GM12878 (cell line): Measurements from ENCODE around the gene INHBA. TPM values are rescaled to one million over a fixed set of nuclear protein-coding genes. Genes with fewer than 3 reads are reported as not detected.
A peak's percentile ranks its signal among the peaks of the same experiment; 100 is the strongest.

Experiments used
- ATAC-seq: fragments of 200-7000 bp; cut with Tn5 transposase; 3 replicates; pipeline ENCODE4 v1.9.1; 2020; ENCODE audit warnings: mild to moderate bottlenecking, moderate library complexity
- BruUV-seq: library from RNA; stranded (reverse); fragments of 400-500 nt; replicated peaks from 2 replicates; lab custom pipeline; 2021; lab: Mats Ljungman, UMichigan
- CTCF ChIA-PET: fragments of 300-600 bp; sonication (Branson Sonifier 250); formaldehyde crosslinking; extraction: SDS; loops from one replicate; lab custom pipeline; 2021; ENCODE audit warnings: inconsistent platforms; lab: Yijun Ruan, JAX
- POLR2A ChIA-PET: fragments of 350-600 bp; formaldehyde crosslinking; extraction: SDS; loops from one replicate; lab custom pipeline; 2021; ENCODE audit warnings: inconsistent platforms; lab: Charles Lee
- RAD21 ChIA-PET: fragments of 300-600 bp; sonication (Branson Sonifier 250); formaldehyde crosslinking; loops from one replicate; lab custom pipeline; 2023; ENCODE audit warnings: antibody characterized with exemption; ENCODE audit not compliant: unreplicated experiment; lab: Charles Lee
- SMC1A ChIA-PET: fragments of 300-600 bp; sonication (Branson Sonifier 250); formaldehyde crosslinking; loops from one replicate; lab custom pipeline; 2023; ENCODE audit not compliant: unreplicated experiment, uncharacterized antibody; lab: Charles Lee
- DNase-seq: peaks from one replicate; pipeline ENCODE4 v3.0.0-alpha.2; 2011; ENCODE audit warnings: low read depth, low spot score
- FAIRE-seq: peaks from 3 replicates; lab custom pipeline; 2011; peaks lifted over from hg19 to GRCh38; lab: Jason Lieb, UNC
- H2AFZ ChIP-seq: 2 replicates; pipeline ENCODE4 v1.6.0; 2011; ENCODE audit warnings: low read depth, low read length, control low read depth; ENCODE audit not compliant: control insufficient read depth
- H3K27ac ChIP-seq: 2 replicates; pipeline ENCODE4 v1.5.1; 2011; ENCODE audit warnings: control low read depth; ENCODE audit not compliant: control insufficient read depth, insufficient read depth
- H3K27me3 ChIP-seq, 2 experiments: replicated peaks in 1 of 2; 2 replicates each; pipeline versions ENCODE4 v1.6.0 to v1.6.1; 2011; ENCODE audit warnings: low read length in 1 of 2; ENCODE audit not compliant: control insufficient read depth in 2 of 2, insufficient read depth in 2 of 2
- H3K36me3 ChIP-seq, 2 experiments: 2 replicates each; pipeline ENCODE4 v1.5.1; 2011; ENCODE audit warnings: low read length in 1 of 2; ENCODE audit not compliant: control insufficient read depth in 2 of 2, insufficient read depth in 2 of 2
- H3K4me1 ChIP-seq: 2 replicates; pipeline ENCODE4 v1.6.1; 2011; ENCODE audit warnings: mild to moderate bottlenecking, low read length, moderate library complexity, mixed read lengths; ENCODE audit not compliant: control insufficient read depth, insufficient read depth
- H3K4me2 ChIP-seq: 2 replicates; pipeline ENCODE4 v1.6.0; 2011; ENCODE audit warnings: control low read depth; ENCODE audit not compliant: control insufficient read depth, insufficient read depth
- H3K4me3 ChIP-seq: fragments of 200-600 bp; sonication (generic); 2 replicates; pipeline ENCODE4 v1.5.1; 2016
- H3K79me2 ChIP-seq: 2 replicates; pipeline ENCODE4 v1.6.0; 2011; ENCODE audit warnings: low read length; ENCODE audit not compliant: control insufficient read depth, insufficient read depth
- H3K9ac ChIP-seq: 2 replicates; pipeline ENCODE4 v1.8.0; 2011; ENCODE audit warnings: low read length, control low read depth, mixed read lengths; ENCODE audit not compliant: control insufficient read depth, insufficient read depth
- H3K9me3 ChIP-seq: replicated peaks from 3 replicates; pipeline ENCODE4 v1.5.1; 2011; ENCODE audit warnings: mild to moderate bottlenecking, low read length; ENCODE audit not compliant: control insufficient read depth, insufficient read depth
- H4K20me1 ChIP-seq: 2 replicates; pipeline ENCODE4 v1.6.0; 2011; ENCODE audit not compliant: control insufficient read depth, insufficient read depth
- CBX3 ChIP-seq: fragments of 200-600 bp; sonication (generic); IDR thresholded peaks from 2 replicates; pipeline ENCODE4 v1.6.1; 2016; ENCODE audit warnings: low read depth, borderline replicate concordance
- CHD1 ChIP-seq: IDR thresholded peaks from 2 replicates; pipeline ENCODE4 v1.6.1; 2012; ENCODE audit warnings: low read depth, low read length, improper control_type of control experiment
- CHD2 ChIP-seq: IDR thresholded peaks from 2 replicates; pipeline ENCODE4 v1.6.1; 2011; ENCODE audit warnings: low read depth, low read length, improper control_type of control experiment, borderline replicate concordance
- IKZF2 ChIP-seq, 2 experiments: fragments of 450-650 bp; IDR thresholded peaks; 2 replicates each; pipeline ENCODE4 v1.6.1; 2017; ENCODE audit warnings: mild to moderate bottlenecking in 2 of 2, moderate library complexity in 2 of 2
- MEF2A ChIP-seq: IDR thresholded peaks from 2 replicates; pipeline ENCODE4 v1.6.1; 2011; ENCODE audit warnings: low read depth, mild to moderate bottlenecking, low read length, moderate library complexity; ENCODE audit not compliant: insufficient read depth
- MYC ChIP-seq: IDR thresholded peaks from 2 replicates; pipeline ENCODE4 v1.6.1; 2011; ENCODE audit warnings: mild to moderate bottlenecking, low read length, moderate library complexity, inconsistent platforms; ENCODE audit not compliant: insufficient read depth, insufficient replicate concordance, insufficient read length, severe bottlenecking
- NBN ChIP-seq: fragments of 450-650 bp; IDR thresholded peaks from 2 replicates; pipeline ENCODE4 v1.6.1; 2016
- SMAD5 ChIP-seq: IDR thresholded peaks from 2 replicates; pipeline ENCODE4 v1.6.1; 2016; ENCODE audit warnings: antibody characterized with exemption, low read depth
- SMARCA5 ChIP-seq: fragments of 450-650 bp; IDR thresholded peaks from 2 replicates; pipeline ENCODE4 v1.6.1; 2017; ENCODE audit warnings: mild to moderate bottlenecking
- SMC3 ChIP-seq: IDR thresholded peaks from 2 replicates; pipeline ENCODE4 v1.6.1; 2011; ENCODE audit warnings: low read length, improper control_type of control experiment, borderline replicate concordance
- SREBF2 ChIP-seq: IDR thresholded peaks from 2 replicates; pipeline ENCODE4 v1.6.1; 2012; ENCODE audit warnings: mild to moderate bottlenecking, low read length
- TCF12 ChIP-seq: IDR thresholded peaks from 2 replicates; pipeline ENCODE4 v1.6.1; 2011; ENCODE audit warnings: low read depth, mild to moderate bottlenecking, low read length
- ZNF24 ChIP-seq: fragments of 450-650 bp; IDR thresholded peaks from 2 replicates; pipeline ENCODE4 v1.6.1; 2017; ENCODE audit warnings: antibody characterized with exemption, mild to moderate bottlenecking
- ZNF384 ChIP-seq: IDR thresholded peaks from 2 replicates; pipeline ENCODE4 v1.6.1; 2012; ENCODE audit warnings: low read depth, mild to moderate bottlenecking, low read length, improper control_type of control experiment, borderline replicate concordance
- WGBS: methylation state at CpG from one replicate; pipeline ENCODE4 v1.1.6; 2016; ENCODE audit warnings: low lambda C conversion rate; ENCODE audit not compliant: insufficient replicate concordance, insufficient coverage; ENCODE audit errors: missing lambda C conversion rate; 5-methylcytosine and 5-hydroxymethylcytosine counted together
- in situ Hi-C: fragments of 300-500 bp; cut with MboI; formaldehyde crosslinking; loops from 9 replicates; pipeline ENCODE4 v1.14.3; 2018; ENCODE audit warnings: mixed read lengths
- intact Hi-C: fragments of 100-400 bp; cut with micrococcal nuclease; formaldehyde crosslinking; loops from one replicate; pipeline ENCODE4 v1.14.2; 2022; ENCODE audit not compliant: unreplicated experiment
- polyA plus RNA-seq, 11 experiments: library from polyadenylated mRNA; depleted of rRNA in 4 of 11; unstranded in 6 of 11; stranded (reverse) in 5 of 11; fragments of >200 nt; fragmentation: Nextera tagmentation in 4 of 11; fragmentation: Illumina TruSeq in 1 of 11; extraction: Ambion mirVana in 4 of 11; extraction: Trizol in 1 of 11; gene quantifications; 1 replicate in 1 of 11; 2 replicates in 10 of 11; pipeline versions ENCODE4 v1.2.1 to v1.2.3, GENCODE V29; 2011 to 2016; ENCODE audit warnings: inconsistent platforms in 2 of 11, missing spikeins in 2 of 11, low read depth in 1 of 11
- total RNA-seq, 4 experiments: library from RNA; depleted of rRNA in 3 of 4; stranded (reverse); fragments of >200 nt in 3 of 4; fragmentation: Illumina TruSeq in 1 of 4; extraction: Trizol in 1 of 4; gene quantifications; 2 replicates each; pipeline versions ENCODE4 v1.2.1 to v1.2.3, GENCODE V29; 2013 to 2021
- TF ChIP-seq, protein P1 (sequence below): fragments of 450-650 bp; formaldehyde crosslinking; IDR thresholded peaks from 2 replicates; pipeline ENCODE4 v1.5.0; 2022; ENCODE audit warnings: mild to moderate bottlenecking, missing genetic modification characterization
- TF ChIP-seq, protein P2 (sequence below): fragments of 150-350 bp; IDR thresholded peaks from 2 replicates; pipeline ENCODE4 v1.6.1; 2014; ENCODE audit warnings: mild to moderate bottlenecking, low read depth, low read length
- TF ChIP-seq, protein P3 (sequence below): IDR thresholded peaks from 2 replicates; pipeline ENCODE4 v1.6.1; 2012; ENCODE audit warnings: low read depth, low read length, improper control_type of control experiment

The INHBA gene
- total and polyA plus RNA-seq, 10 of the 15 experiments (the other 5 are each of a cell fraction or from before 2014, with no cell fraction given): 0.04 to 0.05 (median 0.05) TPM; not detected in 6

DNA sequence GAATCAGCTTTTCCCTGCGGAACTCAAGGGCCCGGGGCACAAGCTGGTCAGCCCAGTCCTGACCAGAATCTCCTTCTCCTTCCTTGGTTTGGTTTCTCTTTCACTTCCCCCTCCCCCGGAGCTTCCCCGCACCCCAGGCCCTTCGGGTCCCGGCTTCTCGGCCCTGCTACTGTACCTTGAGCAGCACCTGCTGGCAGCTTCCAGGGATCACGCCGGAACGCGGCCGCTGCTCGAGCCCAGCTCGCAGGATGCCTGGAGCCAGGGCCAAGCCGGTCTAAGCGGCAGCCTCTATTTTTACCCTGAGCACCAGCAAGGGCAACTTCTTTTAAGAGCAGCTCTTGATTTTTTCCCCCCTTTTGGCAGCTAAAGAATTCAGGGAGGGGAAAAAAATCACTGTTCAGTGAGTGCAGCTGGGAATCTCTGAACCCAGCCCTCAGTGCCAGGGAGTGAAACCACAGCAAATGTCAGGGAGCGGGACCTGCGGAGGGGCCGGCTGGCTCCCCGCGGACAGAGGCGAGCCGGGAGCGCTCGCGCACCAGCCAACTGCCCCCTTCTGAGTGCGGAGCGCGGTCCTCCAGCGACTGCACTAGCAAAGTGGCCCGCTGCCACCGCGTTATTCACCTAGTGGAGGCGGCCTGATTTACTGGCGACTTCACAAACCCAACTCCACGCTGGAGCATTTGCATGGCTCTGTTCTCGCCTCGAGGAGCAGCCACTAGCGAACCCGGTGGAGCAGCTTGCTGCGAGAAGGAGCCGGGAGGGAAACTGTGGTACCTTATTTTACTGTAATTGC is 2.4 kb upstream of the INHBA start:
- intact Hi-C loops (loop anchor here (1.0 to 10.0 kb wide), 6 partner anchors 179 to 1811 kb away; partner anchors contain the start of gene CDK13), in situ Hi-C loops (loop anchor here (10.0 to 25.0 kb wide), 2 partner anchors 1381 to 1818 kb away; no protein-coding TSS in a partner anchor)
- H3K4me3 ChIP-seq: peak overlapping the region; percentile 54; the same call in 1 of the 2 replicates
- H3K4me2 ChIP-seq: peak overlapping the region; percentile 97
- peak overlapping the region; percentile 27; the same call in 1 of the 2 replicates for H3K9ac ChIP-seq
- no peaks in the 10 kb centered on the region for H4K20me1 ChIP-seq
- H2AFZ ChIP-seq: peak overlapping the region; percentile 81
- BruUV-seq: no TSS peak
- H3K4me1 ChIP-seq: peaks cover 11% of the 10 kb centered on the region
- H3K27ac ChIP-seq: no peak overlapping the region
- H3K27me3 ChIP-seq: no peaks in the 10 kb centered on the region
- FAIRE-seq: no peak
- no peaks in the 10 kb centered on the region for H3K9me3 ChIP-seq
- 6% methylated on average over 42 of the region's 42 CpGs for WGBS
- ChIA-PET CTCF (interaction anchor here (0.6 to 5.9 kb wide), 34 partner anchors 9 to 1809 kb away, joined by 3 to 56 read pairs (median 4); no protein-coding TSS in a partner anchor), POLR2A (interaction anchor here (0.7 to 1.3 kb wide), 4 partner anchors 10 to 702 kb away, joined by 3 read pairs; no protein-coding TSS in a partner anchor), SMC1A (interaction anchor here (0.6 to 4.4 kb wide), 34 partner anchors 9 to 1857 kb away, joined by 3 to 23 read pairs (median 3); no protein-coding TSS in a partner anchor), RAD21 (interaction anchor here (0.6 to 2.9 kb wide), 36 partner anchors 10 to 1811 kb away, joined by 3 to 21 read pairs (median 4); no protein-coding TSS in a partner anchor)
- no peaks in the 10 kb centered on the region for H3K79me2 ChIP-seq
- no peaks in the 10 kb centered on the region for H3K36me3 ChIP-seq
- peak; percentile 98 for ATAC-seq
- peak; percentile 50 for DNase-seq
- TF ChIP-seq, protein P1, sequence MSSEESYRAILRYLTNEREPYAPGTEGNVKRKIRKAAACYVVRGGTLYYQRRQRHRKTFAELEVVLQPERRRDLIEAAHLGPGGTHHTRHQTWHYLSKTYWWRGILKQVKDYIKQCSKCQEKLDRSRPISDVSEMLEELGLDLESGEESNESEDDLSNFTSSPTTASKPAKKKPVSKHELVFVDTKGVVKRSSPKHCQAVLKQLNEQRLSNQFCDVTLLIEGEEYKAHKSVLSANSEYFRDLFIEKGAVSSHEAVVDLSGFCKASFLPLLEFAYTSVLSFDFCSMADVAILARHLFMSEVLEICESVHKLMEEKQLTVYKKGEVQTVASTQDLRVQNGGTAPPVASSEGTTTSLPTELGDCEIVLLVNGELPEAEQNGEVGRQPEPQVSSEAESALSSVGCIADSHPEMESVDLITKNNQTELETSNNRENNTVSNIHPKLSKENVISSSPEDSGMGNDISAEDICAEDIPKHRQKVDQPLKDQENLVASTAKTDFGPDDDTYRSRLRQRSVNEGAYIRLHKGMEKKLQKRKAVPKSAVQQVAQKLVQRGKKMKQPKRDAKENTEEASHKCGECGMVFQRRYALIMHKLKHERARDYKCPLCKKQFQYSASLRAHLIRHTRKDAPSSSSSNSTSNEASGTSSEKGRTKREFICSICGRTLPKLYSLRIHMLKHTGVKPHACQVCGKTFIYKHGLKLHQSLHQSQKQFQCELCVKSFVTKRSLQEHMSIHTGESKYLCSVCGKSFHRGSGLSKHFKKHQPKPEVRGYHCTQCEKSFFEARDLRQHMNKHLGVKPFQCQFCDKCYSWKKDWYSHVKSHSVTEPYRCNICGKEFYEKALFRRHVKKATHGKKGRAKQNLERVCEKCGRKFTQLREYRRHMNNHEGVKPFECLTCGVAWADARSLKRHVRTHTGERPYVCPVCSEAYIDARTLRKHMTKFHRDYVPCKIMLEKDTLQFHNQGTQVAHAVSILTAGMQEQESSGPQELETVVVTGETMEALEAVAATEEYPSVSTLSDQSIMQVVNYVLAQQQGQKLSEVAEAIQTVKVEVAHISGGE (CRISPR knock-in tag): no peak
- TF ChIP-seq, protein P2, sequence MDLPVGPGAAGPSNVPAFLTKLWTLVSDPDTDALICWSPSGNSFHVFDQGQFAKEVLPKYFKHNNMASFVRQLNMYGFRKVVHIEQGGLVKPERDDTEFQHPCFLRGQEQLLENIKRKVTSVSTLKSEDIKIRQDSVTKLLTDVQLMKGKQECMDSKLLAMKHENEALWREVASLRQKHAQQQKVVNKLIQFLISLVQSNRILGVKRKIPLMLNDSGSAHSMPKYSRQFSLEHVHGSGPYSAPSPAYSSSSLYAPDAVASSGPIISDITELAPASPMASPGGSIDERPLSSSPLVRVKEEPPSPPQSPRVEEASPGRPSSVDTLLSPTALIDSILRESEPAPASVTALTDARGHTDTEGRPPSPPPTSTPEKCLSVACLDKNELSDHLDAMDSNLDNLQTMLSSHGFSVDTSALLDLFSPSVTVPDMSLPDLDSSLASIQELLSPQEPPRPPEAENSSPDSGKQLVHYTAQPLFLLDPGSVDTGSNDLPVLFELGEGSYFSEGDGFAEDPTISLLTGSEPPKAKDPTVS: 0 out of 2 replicates have a peak, but pooled peaks have one; percentile 50
- no peak for TF ChIP-seq CHD1
- TF ChIP-seq SMARCA5: no peak
- TF ChIP-seq MYC: no peak
- TF ChIP-seq CBX3: no peak
- peak; percentile 69 to 71 for TF ChIP-seq IKZF2 (IDR thresholded peaks at IDR 0.05)
- TF ChIP-seq SMAD5: no peak
- TF ChIP-seq ZNF384: no peak
- TF ChIP-seq, protein P3, sequence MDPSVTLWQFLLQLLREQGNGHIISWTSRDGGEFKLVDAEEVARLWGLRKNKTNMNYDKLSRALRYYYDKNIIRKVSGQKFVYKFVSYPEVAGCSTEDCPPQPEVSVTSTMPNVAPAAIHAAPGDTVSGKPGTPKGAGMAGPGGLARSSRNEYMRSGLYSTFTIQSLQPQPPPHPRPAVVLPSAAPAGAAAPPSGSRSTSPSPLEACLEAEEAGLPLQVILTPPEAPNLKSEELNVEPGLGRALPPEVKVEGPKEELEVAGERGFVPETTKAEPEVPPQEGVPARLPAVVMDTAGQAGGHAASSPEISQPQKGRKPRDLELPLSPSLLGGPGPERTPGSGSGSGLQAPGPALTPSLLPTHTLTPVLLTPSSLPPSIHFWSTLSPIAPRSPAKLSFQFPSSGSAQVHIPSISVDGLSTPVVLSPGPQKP: no peak
- TF ChIP-seq SREBF2: no peak
- 0 out of 2 replicates have a peak, but pooled peaks have one; percentile 38 for TF ChIP-seq NBN
- peak; percentile 63; the same call in 1 of the 2 replicates for TF ChIP-seq CHD2
- no peak for TF ChIP-seq MEF2A
- peak; percentile 69 for TF ChIP-seq SMC3
- TF ChIP-seq TCF12: 0 out of 2 replicates have a peak, but pooled peaks have one; percentile 20
- TF ChIP-seq ZNF24: 0 out of 2 replicates have a peak, but pooled peaks have one; percentile 6
